GM13977 (cell line): ENCODE results near the gene ADAMTSL5.
"Not testable (repeated sequence)": the region's sequence is repeated elsewhere in the genome, so short reads cannot be mapped to it uniquely, and the experiment has no call there.

Source experiments
- DNase-seq: peaks from one replicate; pipeline ENCODE4 v3.0.0; 2012; ENCODE audit warnings: low spot score
- CTCF ChIP-seq: IDR thresholded peaks from 2 replicates; pipeline ENCODE4 v1.5.1; 2012; ENCODE audit warnings: mild to moderate bottlenecking, control low read depth; ENCODE audit not compliant: insufficient read depth; ENCODE audit errors: extremely low read depth, missing control alignments
- in situ Hi-C: fragments of 300-500 bp; cut with MboI; formaldehyde crosslinking; loops from one replicate; pipeline ENCODE4 v1.12.0; 2022; ENCODE audit warnings: low sequenced_read_pairs, low pct_unique_long_range_greater_than_20kb, mixed read lengths, inconsistent platforms; ENCODE audit not compliant: unreplicated experiment

ADAMTSL5 gene

DNA sequence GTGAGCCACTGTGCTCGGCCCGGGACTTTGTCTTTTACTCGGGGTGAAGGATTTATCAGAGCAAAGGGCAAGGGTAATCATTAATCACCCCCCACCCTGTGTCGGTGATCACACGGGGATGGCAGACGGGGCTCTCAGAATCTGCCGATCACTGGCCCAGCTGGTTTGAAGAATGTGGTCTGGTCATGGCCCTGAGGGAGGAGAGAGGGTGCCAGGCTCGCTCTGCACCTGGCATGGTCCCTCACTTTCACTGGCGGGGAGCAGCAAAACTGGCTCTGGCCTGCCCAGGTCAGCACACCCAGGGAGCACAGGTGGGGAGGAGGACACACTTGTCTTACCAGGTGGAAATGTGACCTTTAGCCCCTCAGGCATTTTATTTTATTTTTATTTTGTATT, 11.6 kb downstream of the ADAMTSL5 start:
- DNase-seq, result no peak
- in situ Hi-C loops, result no loop called here
- no peak for TF ChIP-seq CTCF

- DNase-seq, in situ Hi-C loops: not testable (repeated sequence)
Observed at GRCh38 chr19:1499231-1499630, 13.6 kb downstream of the ADAMTSL5 start.

DNA sequence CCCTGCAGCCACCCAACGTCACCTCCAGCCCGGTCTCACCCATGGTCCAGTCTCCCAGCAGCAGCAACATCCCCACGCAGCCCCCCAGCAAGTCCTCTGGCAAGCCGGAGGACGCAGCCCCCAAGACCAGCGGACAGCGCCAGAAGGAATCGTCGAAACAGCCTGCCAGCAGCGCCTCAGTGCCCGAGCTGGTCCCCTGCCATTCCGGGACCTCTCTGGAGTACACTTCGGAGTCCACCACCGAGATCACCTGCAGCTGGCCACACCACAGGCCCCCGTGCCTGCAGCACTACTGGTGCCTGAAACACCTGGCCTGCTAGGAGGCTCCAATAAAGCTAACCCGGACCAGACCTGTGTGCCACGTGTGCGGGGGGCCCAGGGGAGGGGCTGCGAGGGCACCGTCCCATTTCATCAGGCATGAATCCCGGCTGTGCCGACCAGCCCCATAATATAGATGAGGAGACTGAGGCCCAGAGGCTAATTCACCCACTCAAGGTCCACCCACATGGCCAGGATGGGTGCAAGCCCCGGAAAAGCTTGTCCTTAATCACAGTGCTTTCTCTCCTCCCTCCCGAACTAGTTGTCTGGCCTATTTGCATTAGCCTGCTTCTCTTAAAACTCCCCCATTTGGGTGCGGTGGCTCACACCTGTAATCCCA, 15.1 kb downstream of the ADAMTSL5 start:
- in situ Hi-C loops, result no loop called here
- no peak for DNase-seq
- no peak for TF ChIP-seq CTCF

DNA sequence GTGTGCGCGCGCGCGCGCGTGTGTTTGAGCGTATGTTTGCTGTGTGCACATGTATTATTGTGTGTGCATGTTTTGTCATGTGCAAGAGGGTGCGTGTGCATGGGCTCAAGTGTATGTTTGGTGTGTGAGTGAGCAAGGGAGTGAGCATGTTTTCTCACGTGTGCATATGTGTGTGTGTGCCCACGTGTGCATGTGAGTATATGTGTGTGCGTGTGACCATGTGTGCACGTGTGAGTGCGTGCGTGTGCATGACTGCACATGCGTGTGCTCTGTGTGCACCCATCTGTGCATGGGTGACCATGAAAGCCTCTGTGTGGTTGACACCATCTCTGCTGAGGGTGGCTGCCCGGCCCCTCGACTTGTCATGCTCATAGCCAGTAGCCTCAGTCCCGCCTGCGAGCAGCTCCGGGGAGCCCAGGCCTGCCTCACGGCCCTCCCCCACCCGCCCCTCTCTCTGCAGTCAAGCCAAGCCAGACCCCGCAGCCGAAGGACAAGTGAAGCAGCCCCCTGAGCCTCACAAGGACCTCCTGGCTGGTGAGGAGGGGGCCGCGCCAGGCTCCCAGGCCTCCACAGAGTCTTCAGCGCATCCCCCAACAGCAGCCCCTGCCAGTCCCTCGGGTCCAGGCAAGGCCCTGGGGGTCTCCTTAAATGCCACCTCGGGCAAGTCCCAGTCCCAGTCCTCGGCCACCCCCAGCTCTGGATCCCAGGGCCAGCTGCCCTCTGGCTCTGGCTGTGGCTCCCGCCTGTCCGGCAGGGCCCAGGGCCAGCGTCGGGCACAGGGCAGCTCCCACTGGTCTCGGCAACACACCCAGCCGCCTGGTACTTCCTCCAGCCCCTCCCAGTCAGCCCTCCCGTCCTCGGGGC, 15.9 kb downstream of the ADAMTSL5 start:
- in situ Hi-C loops, result no loop called here
- DNase-seq, result no peak
- no peak for TF ChIP-seq CTCF

- in situ Hi-C loops, result no loop called here
- no peak for TF ChIP-seq CTCF
- DNase-seq, result no peak
Observed at GRCh38 chr19:1495799-1496713, 16.8 kb downstream of the ADAMTSL5 start.

DNA sequence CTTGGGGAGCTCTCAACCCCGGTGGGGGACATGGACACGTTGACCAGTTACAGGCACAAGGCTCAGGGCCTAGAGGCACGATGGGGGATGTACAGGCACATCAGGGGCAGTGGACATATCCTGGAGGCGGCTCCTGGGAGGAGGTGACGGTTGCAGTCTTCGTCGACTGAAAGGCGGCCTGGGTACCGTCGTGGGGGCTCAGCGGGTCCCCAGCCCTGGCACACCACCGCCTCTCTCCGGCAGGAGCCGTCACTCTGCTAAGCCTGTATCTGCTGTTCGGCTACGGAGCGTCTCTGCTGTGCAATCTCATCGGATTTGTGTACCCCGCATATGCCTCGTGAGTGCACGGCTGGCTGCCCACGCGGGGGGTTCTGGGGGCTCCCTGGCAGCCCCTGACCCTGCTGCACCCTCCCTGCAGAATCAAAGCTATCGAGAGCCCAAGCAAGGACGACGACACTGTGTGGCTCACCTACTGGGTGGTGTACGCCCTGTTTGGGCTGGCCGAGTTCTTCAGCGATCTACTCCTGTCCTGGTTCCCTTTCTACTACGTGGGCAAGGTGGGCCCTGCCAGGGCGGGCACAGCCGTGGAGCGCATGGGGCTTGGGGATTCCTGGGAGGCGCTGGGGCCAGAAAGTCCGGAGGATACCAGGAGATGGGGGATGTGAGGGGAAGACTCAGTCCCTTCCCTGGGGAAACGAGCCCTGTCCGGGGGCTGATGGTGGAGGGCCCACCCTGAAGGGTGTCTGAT, 17.6 kb downstream of the ADAMTSL5 start:
- no peak for DNase-seq
- in situ Hi-C loops, result no loop called here
- TF ChIP-seq CTCF, result no peak
